Panc1 (cell line): ENCODE results near the gene KAZN. TPM values are rescaled to one million over a fixed set of nuclear protein-coding genes. Genes with fewer than 3 reads are reported as not detected.

Experiments used
- ATAC-seq: fragments of 200-7000 bp; cut with Tn5 transposase; 2 replicates; pipeline ENCODE4 v1.9.1; 2020; ENCODE audit warnings: mild to moderate bottlenecking, moderate library complexity
- BruUV-seq: library from RNA; stranded (reverse); fragments of 400-500 nt; replicated peaks from 2 replicates; lab custom pipeline; 2021; lab: Mats Ljungman, UMichigan
- CTCF ChIA-PET: fragments of 300-600 bp; sonication (Branson Sonifier 250); formaldehyde crosslinking; loops from one replicate; lab custom pipeline; 2022; ENCODE audit warnings: antibody characterized with exemption; lab: Charles Lee
- POLR2A ChIA-PET: fragments of 300-600 bp; sonication (Branson Sonifier 250); formaldehyde crosslinking; loops from one replicate; lab custom pipeline; 2022; ENCODE audit warnings: antibody characterized with exemption; lab: Charles Lee
- DNase-seq: peaks from one replicate; pipeline ENCODE4 v3.0.0-alpha.2; 2010; ENCODE audit warnings: low read depth, low spot score
- H3K27ac ChIP-seq: 2 replicates; pipeline ENCODE4 v1.5.1; 2011; ENCODE audit warnings: mild to moderate bottlenecking, low read length, inconsistent platforms
- H3K27me3 ChIP-seq: fragments of 200-500 bp; sonication (Bioruptor generic); 2 replicates; pipeline ENCODE4 v1.6.0; 2014; ENCODE audit warnings: low read length, inconsistent platforms; ENCODE audit not compliant: control insufficient read depth, insufficient read depth
- H3K36me3 ChIP-seq: fragments of 200-500 bp; sonication (Bioruptor generic); 2 replicates; pipeline ENCODE4 v1.5.1; 2014; ENCODE audit warnings: inconsistent platforms, mild to moderate bottlenecking, low read length, moderate library complexity; ENCODE audit not compliant: control insufficient read depth, insufficient read depth
- H3K4me1 ChIP-seq: 2 replicates; pipeline ENCODE4 v1.5.1; 2011; ENCODE audit warnings: inconsistent platforms, mild to moderate bottlenecking, low read length, moderate library complexity; ENCODE audit not compliant: control insufficient read depth, insufficient read depth
- H3K4me3 ChIP-seq, 2 experiments: 2 replicates each; pipeline ENCODE4 v1.5.1; 2011 to 2012; ENCODE audit warnings: low read depth in 2 of 2, low read length in 2 of 2, mild to moderate bottlenecking in 2 of 2, inconsistent platforms in 1 of 2, moderate library complexity in 1 of 2
- H3K9me3 ChIP-seq: fragments of 200-500 bp; sonication (Bioruptor generic); 2 replicates; pipeline ENCODE4 v1.5.1; 2014; ENCODE audit warnings: low read depth, mild to moderate bottlenecking, inconsistent platforms, low read length, moderate library complexity; ENCODE audit not compliant: control insufficient read depth, insufficient read depth
- CTCF ChIP-seq: fragments of 450-650 bp; IDR thresholded peaks from 2 replicates; pipeline ENCODE4 v1.5.1; 2017; ENCODE audit warnings: mild to moderate bottlenecking
- POLR2AphosphoS5 ChIP-seq: IDR thresholded peaks from 2 replicates; pipeline ENCODE4 v1.6.1; 2012; ENCODE audit warnings: mild to moderate bottlenecking, low read depth, low read length, moderate library complexity
- REST ChIP-seq, 2 experiments: IDR thresholded peaks; 2 replicates each; pipeline ENCODE4 v1.6.1; 2011 to 2012; ENCODE audit warnings: low read depth in 2 of 2, control low read depth in 1 of 2, low read length in 1 of 2, mild to moderate bottlenecking in 1 of 2, moderate library complexity in 1 of 2; ENCODE audit not compliant: insufficient read depth in 1 of 2
- SIN3A ChIP-seq: IDR thresholded peaks from 2 replicates; pipeline ENCODE4 v1.6.1; 2012; ENCODE audit warnings: low read depth, mild to moderate bottlenecking, low read length, moderate library complexity, borderline replicate concordance; ENCODE audit not compliant: insufficient read depth
- TCF7L2 ChIP-seq: IDR thresholded peaks from 2 replicates; pipeline ENCODE4 v1.6.1; 2011; ENCODE audit warnings: mild to moderate bottlenecking, low read depth, low read length, inconsistent platforms
- in situ Hi-C: cut with HindIII; loops from 2 replicates; pipeline ENCODE4 v1.10.0; 2016; ENCODE audit warnings: low sequenced_read_pairs, low pct_unique_long_range_greater_than_20kb
- intact Hi-C: fragments of 100-400 bp; cut with micrococcal nuclease; formaldehyde crosslinking; loops from one replicate; pipeline ENCODE4 v1.10.0; 2022; ENCODE audit not compliant: unreplicated experiment
- total RNA-seq: library from RNA; stranded (reverse); gene quantifications from one replicate; pipeline ENCODE4 v1.2.1, GENCODE V29; 2021; ENCODE audit not compliant: unreplicated experiment

Gene KAZN
- total RNA-seq, 1 experiment from 2014 or later = 6.6 TPM

GRCh38 chr1:15000671-15001070, 402.2 kb downstream of the KAZN start:
- Histone ChIP-seq H3K9me3 (no peaks in the 10 kb centered on the region), H3K27me3 (no peaks in the 10 kb centered on the region), H3K4me1 (no peaks in the 10 kb centered on the region), H3K27ac (no peak overlapping the region), H3K36me3 (no peaks in the 10 kb centered on the region), H3K4me3 (no peak overlapping the region)
- no TSS peak for BruUV-seq
- POLR2A ChIA-PET = no interaction called here
- in situ Hi-C loops (no loop called here), intact Hi-C loops (no loop called here)
- DNase-seq (no peak), ATAC-seq (no peak)
- CTCF ChIA-PET = no interaction called here
- TF ChIP-seq REST (IDR thresholded peaks at IDR 0.05; ENCODE audit: insufficient read depth in 1 of 2, low read depth in 2 of 2, low read length in 1 of 2) = no peak
- TF ChIP-seq TCF7L2 = no peak
- no peak for TF ChIP-seq POLR2AphosphoS5
- TF ChIP-seq CTCF = no peak
- TF ChIP-seq SIN3A = no peak

GRCh38 chr1:15001317-15001915, 402.9 kb downstream of the KAZN start:
- Histone ChIP-seq H3K4me3 (no peak overlapping the region), H3K9me3 (no peaks in the 10 kb centered on the region), H3K27me3 (no peaks in the 10 kb centered on the region), H3K36me3 (no peaks in the 10 kb centered on the region), H3K4me1 (no peaks in the 10 kb centered on the region), H3K27ac (no peak overlapping the region)
- ChIA-PET POLR2A (no interaction called here), CTCF (interaction anchor here (0.7 kb wide), 1 partner anchor 14 kb away, joined by 5 read pairs; no protein-coding TSS in a partner anchor)
- ATAC-seq = no peak
- no peak for TF ChIP-seq SIN3A
- no peak for TF ChIP-seq TCF7L2
- TF ChIP-seq CTCF = no peak
- no peak for TF ChIP-seq POLR2AphosphoS5
- TF ChIP-seq REST (IDR thresholded peaks at IDR 0.05; ENCODE audit: insufficient read depth in 1 of 2, low read depth in 2 of 2, low read length in 1 of 2) = no peak
- BruUV-seq = no TSS peak
- no peak for DNase-seq
- intact Hi-C loops (no loop called here), in situ Hi-C loops (no loop called here)
